ENCODE results near the gene ATP5MG.
A peak's percentile ranks its signal among the peaks of the same experiment; 100 is the strongest.
"Not testable (repeated sequence)": the region's sequence is repeated elsewhere in the genome, so short reads cannot be mapped to it uniquely, and the experiment has no call there.

ATP5MG gene

GRCh38 chr11:118410055-118410745 is 8.8 kb downstream of the ATP5MG start:
- no peak for DNase-seq

GRCh38 chr11:118411530-118411929 is 10.1 kb downstream of the ATP5MG start:
- DNase-seq, result no peak

- no peak for DNase-seq
These were observed 11.5 kb downstream of the ATP5MG start for GRCh38 chr11:118412921-118413320.

- no peak for DNase-seq
These were observed 13.8 kb downstream of the ATP5MG start for GRCh38 chr11:118415062-118415738.

- DNase-seq, result peak; percentile 88
These were observed 14.3 kb downstream of the ATP5MG start for GRCh38 chr11:118415739-118416068.

DNA sequence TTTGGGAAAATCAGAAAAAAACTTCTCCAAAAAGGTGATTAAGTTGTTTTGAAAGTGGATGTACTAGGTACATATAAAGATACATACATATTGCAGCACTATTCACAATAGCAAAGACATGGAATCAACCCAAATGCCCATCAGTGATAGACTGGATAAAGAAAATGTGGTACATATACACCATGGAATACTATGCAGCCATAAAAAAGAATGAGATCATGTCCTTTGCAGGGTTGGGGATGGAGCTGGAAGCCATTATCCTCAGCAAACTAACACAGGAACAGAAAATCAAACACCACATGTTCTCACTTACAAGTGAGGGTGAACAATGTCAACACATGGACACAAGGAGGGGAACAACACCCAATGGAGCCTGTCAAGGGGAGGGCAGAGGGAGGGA is 15.5 kb downstream of the ATP5MG start:
- DNase-seq, result not testable (repeated sequence)

DNA sequence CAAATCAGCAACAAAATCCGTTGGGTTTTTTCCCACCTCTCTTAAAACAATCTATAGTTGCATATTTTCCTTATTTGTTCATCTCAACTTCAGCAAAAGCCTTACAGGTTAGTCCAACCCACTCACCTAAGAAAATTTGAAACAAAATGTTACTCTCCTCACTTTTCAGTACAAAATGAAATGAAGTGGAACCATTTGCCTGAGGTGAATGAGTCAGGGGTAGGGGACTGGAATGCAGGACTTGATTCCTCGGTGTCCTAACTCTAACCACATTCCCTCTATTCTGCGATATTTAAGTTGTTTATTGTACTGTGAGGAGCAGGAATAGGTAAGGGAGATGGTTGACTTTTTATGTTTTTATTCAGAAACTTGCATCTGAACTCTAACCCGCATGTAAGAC is 16.4 kb downstream of the ATP5MG start:
- no peak for DNase-seq

- DNase-seq, result no peak
These were observed 17.4 kb downstream of the ATP5MG start for GRCh38 chr11:118418766-118419165.

DNA sequence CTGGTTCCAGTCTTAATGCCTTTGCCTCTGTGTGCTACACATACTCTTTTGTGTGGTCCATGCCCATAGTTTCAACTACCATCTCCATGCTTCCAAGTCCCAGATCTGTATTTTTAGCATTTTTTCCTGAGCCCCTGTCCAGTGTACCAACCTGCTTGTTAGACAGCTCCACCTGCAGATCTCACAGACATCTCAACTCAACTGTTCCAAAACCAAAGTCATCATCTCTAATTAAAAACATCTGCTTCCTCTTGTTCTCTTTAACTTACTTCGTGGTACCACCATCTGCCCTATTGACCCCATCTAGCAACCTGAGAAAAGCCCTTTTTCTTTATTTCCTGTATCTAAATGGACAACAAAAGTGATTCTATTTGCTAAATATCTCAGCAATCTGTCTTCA is 26.3 kb downstream of the ATP5MG start:
- DNase-seq, result no peak

GRCh38 chr11:118430956-118431355 is 29.6 kb downstream of the ATP5MG start:
- DNase-seq, result peak; percentile 30

DNA sequence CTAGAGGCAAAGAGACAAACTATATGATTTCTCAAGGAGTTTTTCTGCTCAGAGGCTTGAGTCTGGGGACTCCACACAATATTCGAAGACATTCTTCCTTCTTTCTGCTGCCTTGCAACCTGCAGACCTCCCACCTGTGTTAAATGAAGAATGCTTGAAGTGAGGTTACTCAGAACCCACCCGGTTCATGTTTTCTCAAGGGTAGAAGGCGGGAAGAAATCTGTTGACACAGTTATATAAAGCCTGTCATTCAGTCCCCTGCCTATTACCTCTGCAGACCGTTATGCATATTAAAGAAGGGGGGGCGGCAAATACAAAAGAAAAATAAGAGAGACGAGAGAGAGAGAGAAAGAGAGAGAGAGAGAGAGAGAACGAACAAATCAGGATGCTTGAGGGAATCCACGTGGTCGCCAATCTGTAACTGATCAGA is 32.7 kb downstream of the ATP5MG start:
- DNase-seq, result peak; percentile 38

DNA sequence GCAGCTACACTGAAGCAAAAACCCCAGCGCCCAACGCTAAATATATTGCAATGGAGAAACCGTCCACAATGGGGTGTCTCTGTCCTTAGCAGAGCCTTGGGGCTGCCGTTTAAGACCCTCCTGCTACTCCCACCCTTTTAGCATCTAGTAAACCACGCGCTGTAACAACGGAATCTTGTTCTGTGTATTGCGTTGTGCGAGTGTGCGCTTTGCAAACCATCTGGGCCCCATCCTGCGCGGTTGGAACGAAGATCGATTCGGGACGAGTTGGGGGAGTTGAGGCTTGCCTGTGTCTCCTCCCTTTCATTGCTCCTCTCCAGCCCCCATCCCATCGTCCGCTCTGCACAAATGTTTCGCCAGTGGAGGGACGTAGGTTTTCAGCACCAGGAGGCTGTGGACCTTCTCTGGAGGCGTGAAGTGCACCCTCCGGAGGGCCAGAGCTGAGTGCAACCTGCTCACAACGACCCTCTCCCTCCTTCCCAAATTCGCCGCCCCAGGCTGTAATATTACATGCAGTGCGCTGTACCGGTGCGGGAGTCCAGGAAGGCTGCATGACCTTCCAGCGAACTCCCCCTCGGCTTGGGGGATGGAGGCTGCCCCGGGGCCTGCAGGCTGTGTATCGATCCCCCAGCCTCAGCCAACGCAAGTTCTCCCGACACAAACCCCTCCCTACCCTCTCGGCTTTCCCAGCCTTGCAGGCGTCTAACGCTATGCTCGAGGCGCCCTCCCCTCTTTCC is 33.3 kb downstream of the ATP5MG start:
- peak; percentile 7 for DNase-seq

DNA sequence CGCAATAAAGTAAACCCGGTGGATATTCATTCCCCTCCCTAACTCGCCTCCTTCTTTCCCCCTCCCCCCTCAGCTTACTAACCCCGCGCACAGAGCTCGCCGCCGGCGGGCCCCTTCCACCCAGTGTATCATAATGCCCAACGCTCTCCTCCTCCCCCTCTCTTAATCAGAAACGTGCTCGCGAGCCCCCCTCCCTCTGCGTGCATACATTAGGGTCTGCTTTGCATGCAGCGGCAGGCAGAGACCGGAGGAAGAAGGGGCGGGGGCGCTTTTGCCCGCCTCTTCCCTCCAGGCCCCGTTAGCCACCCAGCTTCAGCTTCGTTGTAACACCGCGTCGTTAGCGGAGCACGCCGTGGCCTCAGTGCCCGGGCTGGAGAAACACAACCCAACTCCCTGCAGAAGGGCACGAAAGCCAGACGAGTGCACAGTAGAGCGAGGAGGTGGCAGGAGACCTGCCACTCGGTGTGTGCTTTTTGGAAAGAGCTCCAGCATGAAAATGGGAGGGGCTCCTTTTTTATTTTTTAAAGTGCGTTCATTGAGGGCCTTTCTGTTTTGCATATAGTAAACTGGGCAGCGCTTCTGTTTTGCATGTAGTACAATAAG is 34.0 kb downstream of the ATP5MG start:
- peak; percentile 32 for DNase-seq

DNA sequence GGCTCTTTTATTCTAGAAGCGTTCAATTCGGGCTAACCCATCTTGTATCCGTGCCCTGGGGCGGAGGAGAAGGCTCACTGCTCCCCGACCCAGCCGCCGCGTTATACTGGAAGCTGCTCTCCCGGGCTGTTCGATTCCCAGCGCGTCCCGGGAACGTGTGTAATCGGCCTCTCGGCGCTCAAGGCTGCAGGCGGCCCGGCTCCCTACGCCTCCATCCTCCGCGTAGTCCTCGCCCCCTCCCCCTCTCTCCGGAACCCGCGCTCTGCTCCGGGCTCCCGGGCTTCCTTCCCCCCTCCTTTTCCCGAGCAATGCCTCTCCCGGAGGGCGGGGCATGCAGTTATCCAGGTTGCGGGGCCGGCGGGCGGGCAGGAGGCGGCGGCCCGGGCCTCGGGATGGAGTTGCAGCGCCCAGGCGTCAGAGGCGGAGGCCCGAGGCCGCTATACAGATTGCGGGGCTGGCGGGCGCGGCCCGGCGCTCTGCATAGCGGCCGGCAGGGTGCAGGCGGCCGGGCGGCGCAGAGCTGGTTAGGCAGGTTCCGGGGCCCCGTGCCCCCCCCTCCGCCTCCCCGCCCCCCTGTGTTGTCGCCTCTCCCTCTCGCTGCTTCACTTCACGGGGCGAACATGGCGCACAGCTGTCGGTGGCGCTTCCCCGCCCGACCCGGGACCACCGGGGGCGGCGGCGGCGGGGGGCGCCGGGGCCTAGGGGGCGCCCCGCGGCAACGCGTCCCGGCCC is 34.7 kb downstream of the ATP5MG start, which contains the start of gene KMT2A:
Gene KMT2A, plus strand, starts transcription at position 600 of the 732 bp plus-strand sequence. Its CDS starts 21 bp downstream, at position 621.
- DNase-seq, result peak; percentile 99

GRCh38 chr11:118436639-118437207 is 35.3 kb downstream of the ATP5MG start:
- DNase-seq, result no peak

GRCh38 chr11:118437208-118438125 is 36.1 kb downstream of the ATP5MG start:
- DNase-seq, result peak; percentile 31

GRCh38 chr11:118438314-118438931 is 37.0 kb downstream of the ATP5MG start:
- DNase-seq, result peak; percentile 77

- no peak for DNase-seq
These were observed 38.2 kb downstream of the ATP5MG start for GRCh38 chr11:118439646-118440045.

- no peak for DNase-seq
These were observed 40.4 kb downstream of the ATP5MG start for GRCh38 chr11:118441770-118442275.

DNA sequence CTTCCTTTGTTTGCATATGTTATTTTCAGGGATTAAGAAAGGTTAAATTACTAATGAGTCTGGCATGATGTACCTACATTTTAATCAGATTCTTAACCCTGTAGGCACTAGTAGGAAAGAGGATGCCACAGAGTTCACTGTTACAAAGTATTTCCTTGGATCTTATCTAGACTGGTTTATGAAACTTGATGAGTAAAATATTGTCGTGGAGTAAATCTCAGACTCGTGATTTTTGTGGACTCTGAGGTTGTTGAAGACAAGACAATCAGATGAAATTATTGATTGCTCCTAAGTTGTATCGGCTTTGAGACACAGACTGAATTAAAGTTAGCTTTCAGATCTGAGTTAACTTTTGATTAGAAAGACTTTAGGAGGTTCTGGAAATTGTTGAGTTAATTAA is 40.9 kb downstream of the ATP5MG start:
- no peak for DNase-seq

Measured in fibroblast of skin of scalp (primary cell).